Fibroblast of villous mesenchyme (primary cell): Measurements from ENCODE around the gene VPS26B. TPM values are rescaled to one million over a fixed set of nuclear protein-coding genes. Genes with fewer than 3 reads are reported as not detected.

ENCODE experiments used
- DNase-seq: peaks from one replicate; pipeline ENCODE4 v3.0.0-alpha.2; 2010; ENCODE audit warnings: low read depth
- H3K4me3 ChIP-seq: 2 replicates; pipeline ENCODE4 v1.5.1; 2011; ENCODE audit warnings: low read depth, mild to moderate bottlenecking, low read length
- total RNA-seq: library from RNA; depleted of rRNA; stranded (reverse); fragments of >200 nt; gene quantifications from 2 replicates; pipeline ENCODE4 v1.2.3, GENCODE V29; 2012
- TF ChIP-seq, protein P1 (sequence below): IDR thresholded peaks from 2 replicates; pipeline ENCODE4 v1.5.1; 2012; ENCODE audit warnings: low read depth, mild to moderate bottlenecking, low read length; ENCODE audit not compliant: insufficient read depth

The VPS26B gene
- total RNA-seq, 1 donor = 41.5 TPM

GRCh38 chr11:134294664-134295063, 70.2 kb downstream of the VPS26B start:
- H3K4me3 ChIP-seq = no peak overlapping the region
- TF ChIP-seq, protein P1, sequence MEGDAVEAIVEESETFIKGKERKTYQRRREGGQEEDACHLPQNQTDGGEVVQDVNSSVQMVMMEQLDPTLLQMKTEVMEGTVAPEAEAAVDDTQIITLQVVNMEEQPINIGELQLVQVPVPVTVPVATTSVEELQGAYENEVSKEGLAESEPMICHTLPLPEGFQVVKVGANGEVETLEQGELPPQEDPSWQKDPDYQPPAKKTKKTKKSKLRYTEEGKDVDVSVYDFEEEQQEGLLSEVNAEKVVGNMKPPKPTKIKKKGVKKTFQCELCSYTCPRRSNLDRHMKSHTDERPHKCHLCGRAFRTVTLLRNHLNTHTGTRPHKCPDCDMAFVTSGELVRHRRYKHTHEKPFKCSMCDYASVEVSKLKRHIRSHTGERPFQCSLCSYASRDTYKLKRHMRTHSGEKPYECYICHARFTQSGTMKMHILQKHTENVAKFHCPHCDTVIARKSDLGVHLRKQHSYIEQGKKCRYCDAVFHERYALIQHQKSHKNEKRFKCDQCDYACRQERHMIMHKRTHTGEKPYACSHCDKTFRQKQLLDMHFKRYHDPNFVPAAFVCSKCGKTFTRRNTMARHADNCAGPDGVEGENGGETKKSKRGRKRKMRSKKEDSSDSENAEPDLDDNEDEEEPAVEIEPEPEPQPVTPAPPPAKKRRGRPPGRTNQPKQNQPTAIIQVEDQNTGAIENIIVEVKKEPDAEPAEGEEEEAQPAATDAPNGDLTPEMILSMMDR = no peak
- DNase-seq = no peak

Other genes with a start within 250 kb of the VPS26B start
- gene JAM3, start 155.6 kb upstream of the VPS26B start, total RNA-seq = 39.6 and 48.8 TPM in 2 replicates
- gene NCAPD3, start 704 bp upstream of the VPS26B start, total RNA-seq = 15.5 and 21.2 TPM in 2 replicates
- 50.3 and 58.3 TPM in 2 replicates for gene THYN1, start 28.7 kb downstream of the VPS26B start, total RNA-seq
- gene ACAD8, start 28.9 kb downstream of the VPS26B start, total RNA-seq = 14.5 and 16.4 TPM in 2 replicates
- gene GLB1L3, start 51.7 kb downstream of the VPS26B start, total RNA-seq = not detected in 2 replicates
- under 0.01 TPM in 1 of 2 replicates, not detected in the other for gene GLB1L2, start 107.3 kb downstream of the VPS26B start, total RNA-seq
- not detected in 2 replicates for gene B3GAT1, start 187.6 kb downstream of the VPS26B start, total RNA-seq